Gastroesophageal sphincter (tissue), 3 donors: Measurements from ENCODE around the gene NME1.

Source experiments
- CTCF ChIP-seq, 4 experiments: fragments of 200-600 bp in 2 of 4; fragments of 450-650 bp in 2 of 4; sonication (generic) in 1 of 4; IDR thresholded peaks; one replicate each; pipeline ENCODE4 v1.5.1; 2017 to 2019; ENCODE audit warnings: antibody characterized with exemption in 4 of 4, mild to moderate bottlenecking in 2 of 4, moderate library complexity in 2 of 4
- EP300 ChIP-seq: sonication (generic); formaldehyde crosslinking; IDR thresholded peaks from one replicate; pipeline ENCODE4 v1.6.1; 2017; ENCODE audit warnings: antibody characterized with exemption, mild to moderate bottlenecking
- POLR2A ChIP-seq, 2 donors: fragments of 450-650 bp; IDR thresholded peaks; one replicate each; pipeline ENCODE4 v1.6.1; 2017; ENCODE audit warnings: antibody characterized with exemption in 2 of 2, mild to moderate bottlenecking in 2 of 2, moderate library complexity in 1 of 2
- POLR2AphosphoS5 ChIP-seq: sonication (generic); formaldehyde crosslinking; IDR thresholded peaks from one replicate; pipeline ENCODE4 v1.6.1; 2017; ENCODE audit warnings: antibody characterized with exemption

- no peak for TF ChIP-seq EP300
- no peak for TF ChIP-seq CTCF (IDR thresholded peaks at IDR 0.05)
- TF ChIP-seq POLR2A (IDR thresholded peaks at IDR 0.05), result no peak
- no peak for TF ChIP-seq POLR2AphosphoS5
These were observed 20.4 kb upstream of the NME1 start for GRCh38 chr17:51132964-51133319.
